ENCODE data around the gene IFNA6.
A peak's percentile ranks its signal among the peaks of the same experiment; 100 is the strongest.

GRCh38 chr9:21317956-21318923 is 32.4 kb downstream of the IFNA6 start:
- TF ChIP-seq, protein P1, sequence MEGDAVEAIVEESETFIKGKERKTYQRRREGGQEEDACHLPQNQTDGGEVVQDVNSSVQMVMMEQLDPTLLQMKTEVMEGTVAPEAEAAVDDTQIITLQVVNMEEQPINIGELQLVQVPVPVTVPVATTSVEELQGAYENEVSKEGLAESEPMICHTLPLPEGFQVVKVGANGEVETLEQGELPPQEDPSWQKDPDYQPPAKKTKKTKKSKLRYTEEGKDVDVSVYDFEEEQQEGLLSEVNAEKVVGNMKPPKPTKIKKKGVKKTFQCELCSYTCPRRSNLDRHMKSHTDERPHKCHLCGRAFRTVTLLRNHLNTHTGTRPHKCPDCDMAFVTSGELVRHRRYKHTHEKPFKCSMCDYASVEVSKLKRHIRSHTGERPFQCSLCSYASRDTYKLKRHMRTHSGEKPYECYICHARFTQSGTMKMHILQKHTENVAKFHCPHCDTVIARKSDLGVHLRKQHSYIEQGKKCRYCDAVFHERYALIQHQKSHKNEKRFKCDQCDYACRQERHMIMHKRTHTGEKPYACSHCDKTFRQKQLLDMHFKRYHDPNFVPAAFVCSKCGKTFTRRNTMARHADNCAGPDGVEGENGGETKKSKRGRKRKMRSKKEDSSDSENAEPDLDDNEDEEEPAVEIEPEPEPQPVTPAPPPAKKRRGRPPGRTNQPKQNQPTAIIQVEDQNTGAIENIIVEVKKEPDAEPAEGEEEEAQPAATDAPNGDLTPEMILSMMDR (IDR thresholded peaks at IDR 0.05; ENCODE audit: low read depth, low read length), result peak; percentile 59
- no peak for TF ChIP-seq EZH2phosphoT487 (IDR thresholded peaks at IDR 0.05; ENCODE audit: low read depth)
